ENCODE data around the gene FAN1.

DNA sequence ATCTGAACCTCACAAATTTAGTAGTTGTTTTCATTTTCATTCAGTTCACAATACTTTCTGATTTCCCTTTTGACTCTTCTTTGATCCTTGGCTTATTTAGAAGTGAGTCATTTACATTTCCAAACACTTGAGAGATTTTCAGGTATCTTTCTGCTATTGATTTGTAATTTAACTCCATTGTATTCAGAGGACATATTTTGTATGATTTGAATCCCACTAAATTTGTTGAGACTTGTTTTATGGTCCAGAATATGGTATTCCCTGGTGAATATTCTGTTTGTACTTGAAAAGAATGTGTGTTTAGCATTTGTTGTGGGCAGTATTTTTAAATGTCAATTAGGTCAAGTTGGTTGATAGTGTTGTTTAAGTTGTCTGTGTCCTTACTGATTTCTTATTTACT lies 29.6 kb downstream of the FAN1 start:
- no peak for TF ChIP-seq BHLHE40 (IDR thresholded peaks at IDR 0.05; ENCODE audit: borderline replicate concordance)
- TF ChIP-seq, protein P1, sequence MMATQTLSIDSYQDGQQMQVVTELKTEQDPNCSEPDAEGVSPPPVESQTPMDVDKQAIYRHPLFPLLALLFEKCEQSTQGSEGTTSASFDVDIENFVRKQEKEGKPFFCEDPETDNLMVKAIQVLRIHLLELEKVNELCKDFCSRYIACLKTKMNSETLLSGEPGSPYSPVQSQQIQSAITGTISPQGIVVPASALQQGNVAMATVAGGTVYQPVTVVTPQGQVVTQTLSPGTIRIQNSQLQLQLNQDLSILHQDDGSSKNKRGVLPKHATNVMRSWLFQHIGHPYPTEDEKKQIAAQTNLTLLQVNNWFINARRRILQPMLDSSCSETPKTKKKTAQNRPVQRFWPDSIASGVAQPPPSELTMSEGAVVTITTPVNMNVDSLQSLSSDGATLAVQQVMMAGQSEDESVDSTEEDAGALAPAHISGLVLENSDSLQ (IDR thresholded peaks at IDR 0.05): no peak
- TF ChIP-seq L3MBTL2 (conservative IDR thresholded peaks at IDR 0.05): no peak
- TF ChIP-seq TARDBP (IDR thresholded peaks at IDR 0.05): no peak
- no peak for TF ChIP-seq SUZ12 (IDR thresholded peaks at IDR 0.05)
- TF ChIP-seq FOXM1 (IDR thresholded peaks at IDR 0.05; ENCODE audit: borderline replicate concordance): no peak
- no peak for TF ChIP-seq HDGF (IDR thresholded peaks at IDR 0.05; ENCODE audit: borderline replicate concordance)
- no peak for TF ChIP-seq CTBP1 (IDR thresholded peaks at IDR 0.05; ENCODE audit: borderline replicate concordance)
- no peak for TF ChIP-seq SP1 (IDR thresholded peaks at IDR 0.05)
- TF ChIP-seq FOXA1 (IDR thresholded peaks at IDR 0.05): no peak
- TF ChIP-seq FOXK2 (IDR thresholded peaks at IDR 0.05): no peak
- TF ChIP-seq NFRKB (IDR thresholded peaks at IDR 0.05): no peak
- TF ChIP-seq ELF4 (IDR thresholded peaks at IDR 0.05): no peak
- no peak for TF ChIP-seq ARNT (IDR thresholded peaks at IDR 0.05)

Measured in HEK293T (cell line).